Measurements from ENCODE around the gene TBL1Y. TPM values are rescaled to one million over a fixed set of nuclear protein-coding genes. Genes with fewer than 3 reads are reported as not detected.

The TBL1Y gene
- total RNA-seq, 1 experiment from 2014 or later = not detected

- no peaks in the 10 kb centered on the region for H3K4me1 ChIP-seq (ENCODE audit: insufficient read depth, low read length, poor library complexity, severe bottlenecking)
- POLR2A ChIA-PET (ENCODE audit: low non-redundant PET) = no interaction called here
- H3K9me3 ChIP-seq (ENCODE audit: low read depth, low read length, poor library complexity, severe bottlenecking) = no peaks in the 10 kb centered on the region
- H3K27ac ChIP-seq (ENCODE audit: low read depth, low read length, poor library complexity, severe bottlenecking) = no peak overlapping the region
- intact Hi-C loops (cut with micrococcal nuclease; ENCODE audit: unreplicated experiment) = no loop called here
- no peak for TF ChIP-seq CTCF (conservative IDR thresholded peaks at IDR 0.05; ENCODE audit: low read depth, low read length)
- no peak for TF ChIP-seq EZH2 (IDR thresholded peaks at IDR 0.05; ENCODE audit: borderline replicate concordance, low read depth, low read length, poor library complexity, severe bottlenecking)
- no peaks in the 10 kb centered on the region for H3K27me3 ChIP-seq (replicated peaks; ENCODE audit: insufficient read depth, low read depth, low read length, poor library complexity)
- no TSS peak for BruUV-seq (replicated peaks)
- no peak overlapping the region for H3K4me3 ChIP-seq (ENCODE audit: low read depth, low read length, poor library complexity, severe bottlenecking)
- H3K36me3 ChIP-seq (ENCODE audit: insufficient read depth, low read length, poor library complexity, severe bottlenecking) = no peaks in the 10 kb centered on the region
- DNase-seq (ENCODE audit: low spot score) = no peak
- CTCF ChIA-PET = no interaction called here
These were observed 61.9 kb downstream of the TBL1Y start for GRCh38 chrY:6972271-6972887.

GRCh38 chrY:6974971-6975370 is 64.5 kb downstream of the TBL1Y start:
- TF ChIP-seq EZH2 (IDR thresholded peaks at IDR 0.05; ENCODE audit: borderline replicate concordance, low read depth, low read length, poor library complexity, severe bottlenecking) = no peak
- TF ChIP-seq CTCF (conservative IDR thresholded peaks at IDR 0.05; ENCODE audit: low read depth, low read length) = no peak
- Histone ChIP-seq H3K36me3 (ENCODE audit: insufficient read depth, low read length, poor library complexity, severe bottlenecking) (no peaks in the 10 kb centered on the region), H3K9me3 (ENCODE audit: low read depth, low read length, poor library complexity, severe bottlenecking) (no peaks in the 10 kb centered on the region), H3K27ac (ENCODE audit: low read depth, low read length, poor library complexity, severe bottlenecking) (no peak overlapping the region), H3K27me3 (replicated peaks; ENCODE audit: insufficient read depth, low read depth, low read length, poor library complexity) (no peaks in the 10 kb centered on the region), H3K4me3 (ENCODE audit: low read depth, low read length, poor library complexity, severe bottlenecking) (no peak overlapping the region), H3K4me1 (ENCODE audit: insufficient read depth, low read length, poor library complexity, severe bottlenecking) (no peaks in the 10 kb centered on the region)
- no peak for DNase-seq (ENCODE audit: low spot score)
- BruUV-seq (replicated peaks) = no TSS peak
- ChIA-PET CTCF (no interaction called here), POLR2A (ENCODE audit: low non-redundant PET) (no interaction called here)
- intact Hi-C loops (cut with micrococcal nuclease; ENCODE audit: unreplicated experiment) = no loop called here

GRCh38 chrY:6977783-6978182 is 67.3 kb downstream of the TBL1Y start:
- no peaks in the 10 kb centered on the region for H3K36me3 ChIP-seq (ENCODE audit: insufficient read depth, low read length, poor library complexity, severe bottlenecking)
- no peak for TF ChIP-seq CTCF (conservative IDR thresholded peaks at IDR 0.05; ENCODE audit: low read depth, low read length)
- TF ChIP-seq EZH2 (IDR thresholded peaks at IDR 0.05; ENCODE audit: borderline replicate concordance, low read depth, low read length, poor library complexity, severe bottlenecking) = no peak
- H3K9me3 ChIP-seq (ENCODE audit: low read depth, low read length, poor library complexity, severe bottlenecking) = no peaks in the 10 kb centered on the region
- intact Hi-C loops (cut with micrococcal nuclease; ENCODE audit: unreplicated experiment) = no loop called here
- CTCF ChIA-PET = no interaction called here
- BruUV-seq (replicated peaks) = no TSS peak
- H3K4me1 ChIP-seq (ENCODE audit: insufficient read depth, low read length, poor library complexity, severe bottlenecking) = no peaks in the 10 kb centered on the region
- DNase-seq (ENCODE audit: low spot score) = no peak
- no peak overlapping the region for H3K4me3 ChIP-seq (ENCODE audit: low read depth, low read length, poor library complexity, severe bottlenecking)
- POLR2A ChIA-PET (ENCODE audit: low non-redundant PET) = no interaction called here
- no peak overlapping the region for H3K27ac ChIP-seq (ENCODE audit: low read depth, low read length, poor library complexity, severe bottlenecking)
- no peaks in the 10 kb centered on the region for H3K27me3 ChIP-seq (replicated peaks; ENCODE audit: insufficient read depth, low read depth, low read length, poor library complexity)

Measured in A673 (cell line).